ENCODE measurements around the gene ATF6B.

ATF6B gene

GRCh38 chr6:32127409-32127716 is 683 bp downstream of the ATF6B start:
- TF ChIP-seq CEBPB (IDR thresholded peaks at IDR 0.05) (no peak), EGR1 (IDR thresholded peaks at IDR 0.05) (no peak), TEAD4 (IDR thresholded peaks at IDR 0.05) (no peak), NFIC (IDR thresholded peaks at IDR 0.05) (no peak), CREB1 (IDR thresholded peaks at IDR 0.05; ENCODE audit: low read depth) (no peak), TCF12 (IDR thresholded peaks at IDR 0.05; ENCODE audit: low read depth) (no peak), MAX (IDR thresholded peaks at IDR 0.05) (no peak), ZBTB7A (IDR thresholded peaks at IDR 0.05; ENCODE audit: low read depth) (no peak), TAF1 (IDR thresholded peaks at IDR 0.05; ENCODE audit: low read depth) (no peak), RAD21 (IDR thresholded peaks at IDR 0.05; ENCODE audit: low read depth) (no peak)
- TF ChIP-seq, protein P1, sequence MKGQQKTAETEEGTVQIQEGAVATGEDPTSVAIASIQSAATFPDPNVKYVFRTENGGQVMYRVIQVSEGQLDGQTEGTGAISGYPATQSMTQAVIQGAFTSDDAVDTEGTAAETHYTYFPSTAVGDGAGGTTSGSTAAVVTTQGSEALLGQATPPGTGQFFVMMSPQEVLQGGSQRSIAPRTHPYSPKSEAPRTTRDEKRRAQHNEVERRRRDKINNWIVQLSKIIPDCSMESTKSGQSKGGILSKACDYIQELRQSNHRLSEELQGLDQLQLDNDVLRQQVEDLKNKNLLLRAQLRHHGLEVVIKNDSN (IDR thresholded peaks at IDR 0.05), result no peak

- TF ChIP-seq YY1 (IDR thresholded peaks at IDR 0.05; ENCODE audit: low read depth) (no peak), TEAD4 (IDR thresholded peaks at IDR 0.05) (no peak), EGR1 (IDR thresholded peaks at IDR 0.05) (no peak), CEBPB (IDR thresholded peaks at IDR 0.05) (no peak)
Observed at GRCh38 chr6:32126880-32127279, 1.2 kb downstream of the ATF6B start.

GRCh38 chr6:32123681-32124080 is 4.4 kb downstream of the ATF6B start:
- TF ChIP-seq CEBPB (IDR thresholded peaks at IDR 0.05), result no peak
- TF ChIP-seq, protein P2, sequence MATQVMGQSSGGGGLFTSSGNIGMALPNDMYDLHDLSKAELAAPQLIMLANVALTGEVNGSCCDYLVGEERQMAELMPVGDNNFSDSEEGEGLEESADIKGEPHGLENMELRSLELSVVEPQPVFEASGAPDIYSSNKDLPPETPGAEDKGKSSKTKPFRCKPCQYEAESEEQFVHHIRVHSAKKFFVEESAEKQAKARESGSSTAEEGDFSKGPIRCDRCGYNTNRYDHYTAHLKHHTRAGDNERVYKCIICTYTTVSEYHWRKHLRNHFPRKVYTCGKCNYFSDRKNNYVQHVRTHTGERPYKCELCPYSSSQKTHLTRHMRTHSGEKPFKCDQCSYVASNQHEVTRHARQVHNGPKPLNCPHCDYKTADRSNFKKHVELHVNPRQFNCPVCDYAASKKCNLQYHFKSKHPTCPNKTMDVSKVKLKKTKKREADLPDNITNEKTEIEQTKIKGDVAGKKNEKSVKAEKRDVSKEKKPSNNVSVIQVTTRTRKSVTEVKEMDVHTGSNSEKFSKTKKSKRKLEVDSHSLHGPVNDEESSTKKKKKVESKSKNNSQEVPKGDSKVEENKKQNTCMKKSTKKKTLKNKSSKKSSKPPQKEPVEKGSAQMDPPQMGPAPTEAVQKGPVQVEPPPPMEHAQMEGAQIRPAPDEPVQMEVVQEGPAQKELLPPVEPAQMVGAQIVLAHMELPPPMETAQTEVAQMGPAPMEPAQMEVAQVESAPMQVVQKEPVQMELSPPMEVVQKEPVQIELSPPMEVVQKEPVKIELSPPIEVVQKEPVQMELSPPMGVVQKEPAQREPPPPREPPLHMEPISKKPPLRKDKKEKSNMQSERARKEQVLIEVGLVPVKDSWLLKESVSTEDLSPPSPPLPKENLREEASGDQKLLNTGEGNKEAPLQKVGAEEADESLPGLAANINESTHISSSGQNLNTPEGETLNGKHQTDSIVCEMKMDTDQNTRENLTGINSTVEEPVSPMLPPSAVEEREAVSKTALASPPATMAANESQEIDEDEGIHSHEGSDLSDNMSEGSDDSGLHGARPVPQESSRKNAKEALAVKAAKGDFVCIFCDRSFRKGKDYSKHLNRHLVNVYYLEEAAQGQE (IDR thresholded peaks at IDR 0.05; ENCODE audit: low read depth), result no peak
- no peak for TF ChIP-seq EGR1 (IDR thresholded peaks at IDR 0.05)
- TF ChIP-seq RAD21 (IDR thresholded peaks at IDR 0.05; ENCODE audit: low read depth), result no peak
- no peak for TF ChIP-seq EP300 (IDR thresholded peaks at IDR 0.05; ENCODE audit: borderline replicate concordance)
- no peak for TF ChIP-seq ZBTB7A (IDR thresholded peaks at IDR 0.05; ENCODE audit: low read depth)
- TF ChIP-seq YY1 (IDR thresholded peaks at IDR 0.05; ENCODE audit: low read depth), result no peak
- TF ChIP-seq NFIC (IDR thresholded peaks at IDR 0.05), result no peak
- TF ChIP-seq TCF12 (IDR thresholded peaks at IDR 0.05; ENCODE audit: low read depth), result no peak
- TF ChIP-seq, protein P1 (IDR thresholded peaks at IDR 0.05), result no peak
- TF ChIP-seq TAF1 (IDR thresholded peaks at IDR 0.05; ENCODE audit: low read depth), result no peak
- no peak for TF ChIP-seq CREB1 (IDR thresholded peaks at IDR 0.05; ENCODE audit: low read depth)
- TF ChIP-seq FOXM1 (IDR thresholded peaks at IDR 0.05; ENCODE audit: borderline replicate concordance, low read depth), result no peak
- TF ChIP-seq MAX (IDR thresholded peaks at IDR 0.05), result no peak
- no peak for TF ChIP-seq TEAD4 (IDR thresholded peaks at IDR 0.05)

- TF ChIP-seq TAF1 (IDR thresholded peaks at IDR 0.05; ENCODE audit: low read depth) (no peak), ZBTB7A (IDR thresholded peaks at IDR 0.05; ENCODE audit: low read depth) (no peak), MAX (IDR thresholded peaks at IDR 0.05) (no peak)
Observed at GRCh38 chr6:32120573-32121059, 7.4 kb downstream of the ATF6B start.

DNA sequence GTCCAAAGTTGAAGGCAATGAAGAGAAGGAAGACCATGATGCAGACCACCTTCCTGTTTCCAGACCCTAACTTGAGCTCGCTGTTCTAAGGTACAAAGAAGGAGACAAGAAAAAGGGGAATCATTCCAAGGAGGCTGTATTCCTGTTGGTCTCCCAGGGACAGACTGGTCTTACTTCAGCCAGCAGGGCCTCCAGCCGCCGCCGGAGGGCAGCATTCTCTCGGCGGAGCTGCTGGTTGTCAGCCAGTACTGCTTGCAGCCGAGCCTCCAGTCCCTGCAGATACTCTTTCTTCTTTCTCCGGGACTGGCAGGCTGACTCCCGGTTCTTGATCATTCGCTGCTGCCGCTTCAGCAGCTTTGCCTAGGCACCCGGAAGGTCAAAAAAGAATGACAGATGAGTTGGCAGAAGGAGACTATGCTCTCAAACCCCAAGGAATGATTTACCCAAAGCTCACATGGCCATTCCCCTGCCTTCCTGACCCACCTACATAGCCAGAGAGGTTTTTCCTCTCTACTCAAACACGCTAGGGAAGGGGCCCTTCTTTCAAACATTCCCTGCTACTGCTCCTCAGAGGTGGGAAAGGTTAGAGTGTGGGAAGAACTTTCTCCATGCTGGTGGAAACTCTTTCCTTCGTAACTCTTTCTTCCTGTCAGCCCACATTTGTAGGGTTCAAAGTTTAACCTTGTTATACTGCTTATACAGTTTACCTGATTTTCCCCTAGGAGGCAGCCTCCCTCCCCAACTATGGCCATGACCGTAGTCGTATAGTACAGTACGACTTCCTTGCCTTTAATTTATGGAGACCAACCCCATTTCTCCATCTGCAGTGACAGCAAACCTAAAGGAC is 9.0 kb downstream of the ATF6B start:
- TF ChIP-seq ZBTB7A (IDR thresholded peaks at IDR 0.05; ENCODE audit: low read depth) (no peak), NFIC (IDR thresholded peaks at IDR 0.05) (no peak), CEBPB (IDR thresholded peaks at IDR 0.05) (no peak), TCF12 (IDR thresholded peaks at IDR 0.05; ENCODE audit: low read depth) (no peak), RAD21 (IDR thresholded peaks at IDR 0.05; ENCODE audit: low read depth) (peak; percentile 87), CREB1 (IDR thresholded peaks at IDR 0.05; ENCODE audit: low read depth) (no peak), YY1 (IDR thresholded peaks at IDR 0.05; ENCODE audit: low read depth) (no peak)

- TF ChIP-seq TCF12 (IDR thresholded peaks at IDR 0.05; ENCODE audit: low read depth) (no peak), EP300 (IDR thresholded peaks at IDR 0.05; ENCODE audit: borderline replicate concordance) (no peak), CREB1 (IDR thresholded peaks at IDR 0.05; ENCODE audit: low read depth) (no peak), FOXM1 (IDR thresholded peaks at IDR 0.05; ENCODE audit: borderline replicate concordance, low read depth) (no peak), TAF1 (IDR thresholded peaks at IDR 0.05; ENCODE audit: low read depth) (no peak), NFIC (IDR thresholded peaks at IDR 0.05) (no peak), ZBTB7A (IDR thresholded peaks at IDR 0.05; ENCODE audit: low read depth) (no peak), TEAD4 (IDR thresholded peaks at IDR 0.05) (no peak)
- TF ChIP-seq, protein P2 (IDR thresholded peaks at IDR 0.05; ENCODE audit: low read depth), result no peak
Observed at GRCh38 chr6:32117461-32117860, 10.6 kb downstream of the ATF6B start.
